Caco-2 (cell line): ENCODE measurements around the gene TEX55. TPM values are rescaled to one million over a fixed set of nuclear protein-coding genes. Genes with fewer than 3 reads are reported as not detected.

Experiments
- BruUV-seq: library from RNA; stranded (reverse); fragments of 400-500 nt; replicated peaks from 2 replicates; lab custom pipeline; 2021; lab: Mats Ljungman, UMichigan
- CTCF ChIA-PET: fragments of 300-600 bp; sonication (Branson Sonifier 250); formaldehyde crosslinking; loops from one replicate; lab custom pipeline; 2022; ENCODE audit warnings: antibody characterized with exemption; lab: Charles Lee
- POLR2A ChIA-PET: fragments of 300-600 bp; sonication (Branson Sonifier 250); formaldehyde crosslinking; loops from one replicate; lab custom pipeline; 2022; ENCODE audit warnings: antibody characterized with exemption; lab: Charles Lee
- DNase-seq, 2 experiments: peaks; one replicate each; pipeline versions ENCODE4 v3.0.0 to v3.0.0-alpha.2; 2020 to 2022
- H3K27me3 ChIP-seq: replicated peaks from 2 replicates; pipeline ENCODE4 v1.6.0; 2011; ENCODE audit warnings: low read length; ENCODE audit not compliant: control insufficient read depth, insufficient read depth
- H3K36me3 ChIP-seq: 2 replicates; pipeline ENCODE4 v1.5.1; 2011; ENCODE audit warnings: low read length; ENCODE audit not compliant: control insufficient read depth, insufficient read depth
- H3K4me1 ChIP-seq: fragments of 250-450 bp; sonication (Bioruptor Pico); 2 replicates; pipeline ENCODE4 v1.5.1; 2020; ENCODE audit warnings: mild to moderate bottlenecking
- H3K4me3 ChIP-seq: 2 replicates; pipeline ENCODE4 v1.5.1; 2011; ENCODE audit warnings: low read depth, mild to moderate bottlenecking, control low read depth, low read length
- H3K9me3 ChIP-seq: fragments of 250-450 bp; sonication (Bioruptor Pico); 2 replicates; pipeline ENCODE4 v1.5.1; 2020; ENCODE audit warnings: mild to moderate bottlenecking, moderate library complexity
- H3K27ac Mint-ChIP-seq: one replicate; pipeline ENCODE4 v1.8.0; 2022; ENCODE audit warnings: mixed read lengths; ENCODE audit not compliant: unreplicated experiment
- H3K27me3 Mint-ChIP-seq: one replicate; pipeline ENCODE4 v1.8.0; 2022; ENCODE audit warnings: mixed read lengths; ENCODE audit not compliant: insufficient read depth, unreplicated experiment
- H3K36me3 Mint-ChIP-seq: one replicate; pipeline ENCODE4 v1.8.0; 2022; ENCODE audit warnings: mild to moderate bottlenecking, mixed read lengths; ENCODE audit not compliant: insufficient read depth, unreplicated experiment
- H3K4me1 Mint-ChIP-seq: one replicate; pipeline ENCODE4 v1.8.0; 2022; ENCODE audit warnings: low read depth, mixed read lengths; ENCODE audit not compliant: unreplicated experiment
- H3K4me3 Mint-ChIP-seq: one replicate; pipeline ENCODE4 v1.8.0; 2022; ENCODE audit warnings: mild to moderate bottlenecking, moderate library complexity, mixed read lengths; ENCODE audit not compliant: unreplicated experiment
- H3K9me3 Mint-ChIP-seq: one replicate; pipeline ENCODE4 v1.8.0; 2022; ENCODE audit warnings: mixed read lengths; ENCODE audit not compliant: unreplicated experiment
- CTCF ChIP-seq, 2 experiments: fragments of 200-600 bp in 1 of 2; IDR thresholded peaks; 1 replicate in 1 of 2; 2 replicates in 1 of 2; pipeline versions ENCODE4 v1.5.1 to v1.8.0; 2011 to 2022; ENCODE audit warnings: antibody characterized with exemption in 1 of 2, control low read depth in 1 of 2, inconsistent platforms in 1 of 2, low read depth in 1 of 2, low read length in 1 of 2, mild to moderate bottlenecking in 1 of 2, moderate library complexity in 1 of 2; ENCODE audit not compliant: insufficient read depth in 1 of 2, severe bottlenecking in 1 of 2, unreplicated experiment in 1 of 2
- intact Hi-C: fragments of 100-400 bp; cut with micrococcal nuclease; formaldehyde crosslinking; loops from one replicate; pipeline ENCODE4 v1.10.0; 2022; ENCODE audit not compliant: unreplicated experiment
- total RNA-seq: library from RNA; stranded (reverse); gene quantifications from 2 replicates; pipeline ENCODE4 v1.2.3, GENCODE V29; 2022

Gene TEX55
- total RNA-seq, 1 experiment from 2014 or later: not detected

GRCh38 chr3:119176778-119177177 lies 30.8 kb downstream of the TEX55 start:
- CTCF ChIA-PET: no interaction called here
- Histone ChIP-seq H3K4me3 (no peak overlapping the region), H3K9me3 (no peaks in the 10 kb centered on the region), H3K4me1 (peaks cover 26% of the 10 kb centered on the region), H3K36me3 (no peaks in the 10 kb centered on the region), H3K27me3 (no peaks in the 10 kb centered on the region)
- Mint-ChIP-seq H3K9me3 (peaks cover 10% of the 10 kb centered on the region), H3K27me3 (no peaks in the 10 kb centered on the region), H3K4me1 (peaks cover 10% of the 10 kb centered on the region), H3K27ac (no peak overlapping the region), H3K4me3 (no peak overlapping the region), H3K36me3 (no peaks in the 10 kb centered on the region)
- no peak for DNase-seq
- no peak for TF ChIP-seq CTCF (IDR thresholded peaks at IDR 0.05; ENCODE audit: insufficient read depth in 1 of 2, low read depth in 1 of 2, low read length in 1 of 2, severe bottlenecking in 1 of 2, unreplicated experiment in 1 of 2)
- intact Hi-C loops: no loop called here
- no TSS peak for BruUV-seq
- POLR2A ChIA-PET: no interaction called here

GRCh38 chr3:119177321-119177720 lies 31.4 kb downstream of the TEX55 start:
- H3K36me3 ChIP-seq: no peaks in the 10 kb centered on the region
- no peak for TF ChIP-seq CTCF (IDR thresholded peaks at IDR 0.05; ENCODE audit: insufficient read depth in 1 of 2, low read depth in 1 of 2, low read length in 1 of 2, severe bottlenecking in 1 of 2, unreplicated experiment in 1 of 2)
- H3K4me3 ChIP-seq: no peak overlapping the region
- H3K4me1 ChIP-seq: peaks cover 31% of the 10 kb centered on the region
- intact Hi-C loops: no loop called here
- Mint-ChIP-seq H3K27ac (no peak overlapping the region), H3K4me3 (no peak overlapping the region), H3K27me3 (no peaks in the 10 kb centered on the region), H3K4me1 (peaks cover 14% of the 10 kb centered on the region), H3K36me3 (no peaks in the 10 kb centered on the region), H3K9me3 (peaks cover 10% of the 10 kb centered on the region)
- no peaks in the 10 kb centered on the region for H3K27me3 ChIP-seq
- ChIA-PET CTCF (no interaction called here), POLR2A (no interaction called here)
- no peak for DNase-seq
- H3K9me3 ChIP-seq: no peaks in the 10 kb centered on the region
- BruUV-seq: no TSS peak

- BruUV-seq: no TSS peak
- Histone ChIP-seq H3K4me1 (peaks cover 57% of the 10 kb centered on the region), H3K27me3 (no peaks in the 10 kb centered on the region), H3K36me3 (no peaks in the 10 kb centered on the region), H3K4me3 (no peak overlapping the region), H3K9me3 (no peaks in the 10 kb centered on the region)
- TF ChIP-seq CTCF (IDR thresholded peaks at IDR 0.05; ENCODE audit: insufficient read depth in 1 of 2, low read depth in 1 of 2, low read length in 1 of 2, severe bottlenecking in 1 of 2, unreplicated experiment in 1 of 2): no peak
- Mint-ChIP-seq H3K9me3 (peaks cover 10% of the 10 kb centered on the region), H3K36me3 (no peaks in the 10 kb centered on the region), H3K4me3 (no peak overlapping the region), H3K4me1 (peaks cover 33% of the 10 kb centered on the region), H3K27ac (peak overlapping the region; percentile 66), H3K27me3 (no peaks in the 10 kb centered on the region)
- DNase-seq: peak; percentile 55 to 85
- intact Hi-C loops: no loop called here
- ChIA-PET CTCF (no interaction called here), POLR2A (no interaction called here)
These were observed 35.8 kb downstream of the TEX55 start for GRCh38 chr3:119181765-119182164.
